H1 (cell line): Measurements from ENCODE around the gene SCN3A. TPM values are rescaled to one million over a fixed set of nuclear protein-coding genes. Genes with fewer than 3 reads are reported as not detected.

Source experiments
- ASH2L ChIP-seq: fragments of 200-600, 300-600 bp; sonication (generic); IDR thresholded peaks from one replicate; pipeline ENCODE4 v1.7.1; 2017; ENCODE audit warnings: low read length
- ATF2 ChIP-seq: IDR thresholded peaks from 2 replicates; pipeline ENCODE4 v1.6.1; 2012; ENCODE audit warnings: low read length, inconsistent platforms
- CHD7 ChIP-seq: fragments of 300-600 bp; sonication (generic); IDR thresholded peaks from 2 replicates; pipeline ENCODE4 v1.7.1; 2012; ENCODE audit warnings: low read length, moderate library complexity, mild to moderate bottlenecking, inconsistent platforms; ENCODE audit not compliant: insufficient replicate concordance
- CREB1 ChIP-seq: IDR thresholded peaks from 2 replicates; pipeline ENCODE4 v1.6.1; 2012; ENCODE audit warnings: inconsistent platforms
- JUN ChIP-seq: IDR thresholded peaks from 2 replicates; pipeline ENCODE4 v1.6.1; 2011; ENCODE audit warnings: low read depth, mild to moderate bottlenecking, improper control_type of control experiment, low read length
- RAD21 ChIP-seq, 2 experiments: IDR thresholded peaks in 1 of 2; conservative IDR thresholded peaks in 1 of 2; 2 replicates each; pipeline ENCODE4 v1.6.1; 2011; ENCODE audit warnings: low read depth in 2 of 2, low read length in 2 of 2, improper control_type of control experiment in 1 of 2, inconsistent platforms in 1 of 2, mild to moderate bottlenecking in 1 of 2, moderate library complexity in 1 of 2
- SIX5 ChIP-seq: IDR thresholded peaks from 2 replicates; pipeline ENCODE4 v1.6.1; 2011; ENCODE audit warnings: mild to moderate bottlenecking, low read depth, low read length
- polyA plus RNA-seq, 7 experiments: library from polyadenylated mRNA; depleted of rRNA in 3 of 7; stranded (reverse) in 5 of 7; unstranded in 2 of 7; fragments of >200 nt in 5 of 7; fragments of 200-250 nt in 2 of 7; gene quantifications; 1 replicate in 5 of 7; 2 replicates in 1 of 7; 4 replicates in 1 of 7; pipeline versions ENCODE4 v1.2.1 to v1.2.3, GENCODE V29; 2011 to 2013; ENCODE audit warnings: missing spikeins in 2 of 7, mixed read lengths in 2 of 7
- total RNA-seq: library from RNA; stranded (reverse); fragmentation: NEBNext Ultra II Directional; extraction: Animal tissue kit (Norgen Biotek cat#: 25700); gene quantifications from 2 replicates; pipeline ENCODE4 v1.2.1, GENCODE V29; 2021

The SCN3A gene
- total and polyA plus RNA-seq, 2 of the 8 experiments (the other 6 are each of a cell fraction or from before 2014, with no cell fraction given) = 0.02 TPM; not detected in 1

GRCh38 chr2:165074323-165074722 lies 129.5 kb downstream of the SCN3A start (continued):
- no peak for TF ChIP-seq CHD7
- TF ChIP-seq ASH2L = no peak
- no peak for TF ChIP-seq SIX5
- peak in 1 of 2 experiments; percentile 24; a peak in 1 of 4 replicates for TF ChIP-seq RAD21 (IDR thresholded peaks at IDR 0.05 in 1 of 2, conservative IDR thresholded peaks at IDR 0.05 in 1 of 2; ENCODE audit: low read depth in 2 of 2, low read length in 2 of 2)
- TF ChIP-seq JUN = no peak
- no peak for TF ChIP-seq ATF2
- no peak for TF ChIP-seq CREB1
